A549 (cell line): ENCODE data around the gene PRR5. TPM values are rescaled to one million over a fixed set of nuclear protein-coding genes. Genes with fewer than 3 reads are reported as not detected.

Source experiments
- ATAC-seq, 2 experiments: fragments of 200-7000 bp in 1 of 2; fragments of >200 bp in 1 of 2; cut with Nextera tagmentation in 1 of 2; cut with Tn5 transposase in 1 of 2; 3 replicates each; pipeline versions ENCODE4 v1.8.0 to v1.9.1; 2018 to 2020; ENCODE audit warnings: mild to moderate bottlenecking in 1 of 2, moderate library complexity in 1 of 2
- CTCF ChIA-PET: fragments of 300-600 bp; sonication (Branson Sonifier 250); formaldehyde crosslinking; extraction: SDS; loops from one replicate; lab custom pipeline; 2021; ENCODE audit warnings: antibody characterized with exemption, inconsistent platforms; lab: Yijun Ruan, JAX
- POLR2A ChIA-PET: fragments of 350-600 bp; formaldehyde crosslinking; extraction: SDS; loops from one replicate; lab custom pipeline; 2021; ENCODE audit warnings: antibody characterized with exemption, inconsistent platforms; lab: Yijun Ruan, JAX
- DNase-seq, 2 experiments: peaks; one replicate each; pipeline versions ENCODE4 v3.0.0 to v3.0.0-alpha.2; 2011 to 2016; ENCODE audit warnings: low read depth in 1 of 2, low spot score in 1 of 2
- FAIRE-seq: peaks from 2 replicates; lab custom pipeline; 2011; peaks lifted over from hg19 to GRCh38; lab: Jason Lieb, UNC
- H3K27ac ChIP-seq, 2 experiments: fragments of >200 bp; sonication (Bioruptor Twin); formaldehyde crosslinking; 3 replicates each; pipeline ENCODE4 v1.5.1; 2016 to 2017
- H3K4me1 ChIP-seq: fragments of >200 bp; sonication (Bioruptor Twin); formaldehyde crosslinking; 3 replicates; pipeline ENCODE4 v1.6.1; 2016
- H3K4me2 ChIP-seq: fragments of >200 bp; sonication (Bioruptor Twin); formaldehyde crosslinking; 3 replicates; pipeline ENCODE4 v1.6.1; 2016
- H3K4me3 ChIP-seq: fragments of >200 bp; sonication (Bioruptor Twin); formaldehyde crosslinking; 3 replicates; pipeline ENCODE4 v1.5.1; 2016
- H3K9me3 ChIP-seq: fragments of >200 bp; sonication (Bioruptor Twin); formaldehyde crosslinking; 3 replicates; pipeline ENCODE4 v1.6.1; 2016
- ATOH8 ChIP-seq: fragments of 250-450 bp; sonication (Bioruptor Pico); IDR thresholded peaks from 2 replicates; pipeline ENCODE4 v1.5.0; 2020; ENCODE audit warnings: low read depth, mild to moderate bottlenecking, moderate library complexity
- CEBPB ChIP-seq, 2 experiments: fragments of >200 bp in 1 of 2; sonication (Bioruptor Twin) in 1 of 2; formaldehyde crosslinking in 1 of 2; IDR thresholded peaks; 2 replicates each; pipeline ENCODE4 v1.6.1; 2012 to 2016
- CHD4 ChIP-seq: fragments of 200-600 bp; sonication (generic); IDR thresholded peaks from 2 replicates; pipeline ENCODE4 v1.6.1; 2016; ENCODE audit warnings: antibody characterized with exemption, mild to moderate bottlenecking, borderline replicate concordance
- ELK1 ChIP-seq: fragments of 150-350 bp; IDR thresholded peaks from 2 replicates; pipeline ENCODE4 v1.6.1; 2014; ENCODE audit warnings: low read depth, mild to moderate bottlenecking, low read length
- JUN ChIP-seq, 2 experiments: fragments of >200 bp; sonication (Bioruptor Twin); formaldehyde crosslinking; IDR thresholded peaks; 2 replicates in 1 of 2; 3 replicates in 1 of 2; pipeline ENCODE4 v1.6.1; 2016 to 2017
- KDM1A ChIP-seq: fragments of 200-600 bp; sonication (generic); IDR thresholded peaks from 2 replicates; pipeline ENCODE4 v1.6.1; 2016; ENCODE audit warnings: low read depth, mild to moderate bottlenecking
- KDM5A ChIP-seq: fragments of 200-600 bp; sonication (generic); IDR thresholded peaks from 2 replicates; pipeline ENCODE4 v1.6.1; 2016; ENCODE audit warnings: antibody characterized with exemption, mild to moderate bottlenecking
- NFE2L2 ChIP-seq: fragments of 150-350 bp; conservative IDR thresholded peaks from 2 replicates; pipeline ENCODE4 v1.6.1; 2014; ENCODE audit warnings: low read length
- NPAS2 ChIP-seq: fragments of 250-450 bp; sonication (Bioruptor Pico); IDR thresholded peaks from 2 replicates; pipeline ENCODE4 v1.8.0; 2022; ENCODE audit warnings: mild to moderate bottlenecking, moderate library complexity, borderline replicate concordance
- POLR2A ChIP-seq: IDR thresholded peaks from 2 replicates; pipeline ENCODE4 v1.6.1; 2012; ENCODE audit warnings: mild to moderate bottlenecking, low read length
- POLR2AphosphoS2 ChIP-seq: conservative IDR thresholded peaks from 2 replicates; pipeline ENCODE4 v1.6.1; 2012; ENCODE audit warnings: low read length, improper control_type of control experiment, inconsistent platforms
- RARB ChIP-seq: fragments of 250-450 bp; sonication (Bioruptor Pico); IDR thresholded peaks from 2 replicates; pipeline ENCODE4 v1.8.0; 2021; ENCODE audit warnings: mild to moderate bottlenecking, moderate library complexity
- SMC3 ChIP-seq: fragments of >200 bp; sonication (Bioruptor Twin); formaldehyde crosslinking; IDR thresholded peaks from 3 replicates; pipeline ENCODE4 v1.6.1; 2018; ENCODE audit warnings: inconsistent platforms
- ZSCAN20 ChIP-seq: fragments of 250-450 bp; sonication (Bioruptor Pico); IDR thresholded peaks from 2 replicates; pipeline ENCODE4 v1.8.0; 2022; ENCODE audit warnings: mild to moderate bottlenecking, moderate library complexity
- WGBS: methylation state at CpG from one replicate; pipeline ENCODE4 v1.1.6; 2017; ENCODE audit errors: missing lambda C conversion rate; 5-methylcytosine and 5-hydroxymethylcytosine counted together
- polyA plus RNA-seq, 4 experiments: library from polyadenylated mRNA; depleted of rRNA in 3 of 4; stranded (reverse); fragments of >200 nt; fragmentation: RNase III in 1 of 4; extraction: RNeasy Plus Mini Kit Qiagen cat#74134 plus additional on column Dnase treatment in 1 of 4; gene quantifications; 2 replicates in 3 of 4; 3 replicates in 1 of 4; pipeline ENCODE4 v1.2.3, GENCODE V29; 2011 to 2017
- TF ChIP-seq, protein P1 (sequence below): IDR thresholded peaks from 2 replicates; pipeline ENCODE4 v1.6.1; 2012
- TF ChIP-seq, protein P2 (sequence below): IDR thresholded peaks from 2 replicates; pipeline ENCODE4 v1.6.1; 2012

Gene PRR5
- polyA plus RNA-seq, 2 of the 4 experiments (the other 2 are of a cell fraction), result 7.1 to 19.5 TPM

- CTCF ChIA-PET, result interaction anchor here (0.9 to 1.3 kb wide), 2 partner anchors 15 to 35 kb away, joined by 3 read pairs; no protein-coding TSS in a partner anchor
- H3K4me3 ChIP-seq, result no peak overlapping the region
- H3K27ac ChIP-seq, result no peak overlapping the region
- FAIRE-seq (no peak), DNase-seq (no peak), ATAC-seq (no peak)
- H3K4me1 ChIP-seq, result peaks cover 13% of the 10 kb centered on the region; the same call in 1 of the 3 replicates
- H3K4me2 ChIP-seq, result no peak overlapping the region
- H3K9me3 ChIP-seq, result no peaks in the 10 kb centered on the region
- 81% methylated on average over 6 of the region's 6 CpGs for WGBS
- no peak for TF ChIP-seq SMC3
- no peak for TF ChIP-seq POLR2AphosphoS2
- TF ChIP-seq NPAS2 (CRISPR knock-in tag), result no peak
- TF ChIP-seq, protein P1, sequence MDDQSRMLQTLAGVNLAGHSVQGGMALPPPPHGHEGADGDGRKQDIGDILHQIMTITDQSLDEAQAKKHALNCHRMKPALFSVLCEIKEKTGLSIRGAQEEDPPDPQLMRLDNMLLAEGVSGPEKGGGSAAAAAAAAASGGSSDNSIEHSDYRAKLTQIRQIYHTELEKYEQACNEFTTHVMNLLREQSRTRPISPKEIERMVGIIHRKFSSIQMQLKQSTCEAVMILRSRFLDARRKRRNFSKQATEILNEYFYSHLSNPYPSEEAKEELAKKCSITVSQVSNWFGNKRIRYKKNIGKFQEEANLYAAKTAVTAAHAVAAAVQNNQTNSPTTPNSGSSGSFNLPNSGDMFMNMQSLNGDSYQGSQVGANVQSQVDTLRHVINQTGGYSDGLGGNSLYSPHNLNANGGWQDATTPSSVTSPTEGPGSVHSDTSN, result no peak
- no peak for TF ChIP-seq POLR2A
- no peak for TF ChIP-seq CHD4
- TF ChIP-seq ELK1, result no peak
- no peak for TF ChIP-seq RARB (CRISPR knock-in tag)
- no peak for TF ChIP-seq KDM1A
- no peak for TF ChIP-seq ZSCAN20 (CRISPR knock-in tag)
- POLR2A ChIA-PET, result no interaction called here
These were observed 1.5 kb upstream of the PRR5 start for GRCh38 chr22:44700456-44700855.

DNA sequence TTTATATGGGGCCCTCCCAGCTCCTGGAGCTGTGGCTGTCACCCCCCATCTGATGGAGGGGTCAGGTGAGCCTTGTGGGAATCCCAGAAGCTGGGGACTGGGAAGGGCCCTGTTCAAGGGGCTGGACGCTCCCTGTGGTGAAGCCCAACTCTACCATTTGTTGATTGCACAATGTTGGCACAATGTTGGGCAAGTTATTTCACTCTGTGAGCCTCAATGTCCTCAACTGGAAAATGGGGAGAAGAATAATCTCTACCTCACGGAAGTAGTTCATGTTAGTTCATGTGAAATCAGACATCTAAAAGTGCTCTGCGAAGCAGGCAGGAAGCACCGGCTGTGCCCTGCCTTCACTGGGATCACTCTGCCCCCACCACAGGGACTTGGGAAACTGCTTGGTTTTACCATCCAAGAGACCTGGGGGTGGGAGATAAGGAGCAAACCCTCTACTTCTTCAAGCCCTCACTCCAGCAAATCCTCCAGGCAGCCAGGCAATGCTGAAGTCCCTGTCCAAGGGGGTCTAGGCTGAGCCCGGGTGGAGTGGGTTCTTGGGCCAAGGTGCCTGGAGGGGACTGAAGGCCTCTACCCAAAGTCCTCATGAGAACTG lies 715 bp upstream of the PRR5 start:
- ChIA-PET POLR2A (no interaction called here), CTCF (interaction anchor here (1.3 kb wide), 1 partner anchor 34 kb away, joined by 3 read pairs; no protein-coding TSS in a partner anchor)
- Histone ChIP-seq H3K9me3 (no peaks in the 10 kb centered on the region), H3K4me2 (peak overlapping the region; percentile 89), H3K27ac (peak overlapping the region in 1 of 2 experiments; percentile 80; a peak in 3 of 6 replicates), H3K4me3 (no peak overlapping the region; the same call in 2 of the 3 replicates), H3K4me1 (peaks cover 13% of the 10 kb centered on the region; the same call in 1 of the 3 replicates)
- ATAC-seq (no peak), FAIRE-seq (no peak), DNase-seq (no peak)
- TF ChIP-seq POLR2AphosphoS2 (no peak), CEBPB (IDR thresholded peaks at IDR 0.05) (peak; percentile 52 to 80; a peak in 3 of 4 replicates), KDM1A (0 out of 2 replicates have a peak, but pooled peaks have one; percentile 17)
- WGBS, result 100% methylated on average over 3 of the region's 5 CpGs

GRCh38 chr22:44702479-44703198 lies 635 bp downstream of the PRR5 start:
- POLR2A ChIA-PET, result interaction anchor here (0.5 kb wide), 1 partner anchor 219 kb away, joined by 3 read pairs; no protein-coding TSS in a partner anchor
- DNase-seq, result no peak
- TF ChIP-seq ATOH8 (no peak), JUN (IDR thresholded peaks at IDR 0.05) (0 out of 5 replicates have a peak, but pooled peaks of 1 of the 2 experiments have one; percentile 6), KDM5A (no peak), KDM1A (no peak), NFE2L2 (no peak)
- TF ChIP-seq, protein P2, sequence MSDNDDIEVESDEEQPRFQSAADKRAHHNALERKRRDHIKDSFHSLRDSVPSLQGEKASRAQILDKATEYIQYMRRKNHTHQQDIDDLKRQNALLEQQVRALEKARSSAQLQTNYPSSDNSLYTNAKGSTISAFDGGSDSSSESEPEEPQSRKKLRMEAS, result 0 out of 2 replicates have a peak, but pooled peaks have one; percentile 15
- TF ChIP-seq, all 56 proteins: peak for 2
- Histone ChIP-seq H3K9me3 (no peaks in the 10 kb centered on the region), H3K4me1 (peaks cover 16% of the 10 kb centered on the region), H3K27ac (peak overlapping the region; percentile 81 to 97), H3K4me3 (peak overlapping the region; percentile 84), H3K4me2 (peak overlapping the region; percentile 89)
- ATAC-seq, result peak; percentile 25 to 44; a peak in 4 of 6 replicates
- no CpG with 5 or more reads among the region's 60 CpGs for WGBS
- FAIRE-seq, result no peak
- CTCF ChIA-PET, result interaction anchor here (0.5 to 3.6 kb wide), 4 partner anchors 33 to 1653 kb away, joined by 3 to 27 read pairs (median 4); no protein-coding TSS in a partner anchor
